Activated T-helper 2 cell treated with anti-CD3 and anti-CD28 coated beads, Interferon-gamma antibody, Interleukin-2, Interleukin-4, amounts not matched to agents 10 μg/mL and 5 μg/mL and 100 μg/mL, durations not matched to agents 14 hours and 24 hours and 36 hours (primary cell): Measurements from ENCODE around the gene KIAA0232. TPM values are rescaled to one million over a fixed set of nuclear protein-coding genes. Genes with fewer than 3 reads are reported as not detected.
"Not testable (repeated sequence)": the region's sequence is repeated elsewhere in the genome, so short reads cannot be mapped to it uniquely, and the experiment has no call there.

Experiments used
- DNase-seq: peaks from one replicate; pipeline ENCODE4 v3.0.0; 2021; ENCODE audit warnings: low spot score
- H3K27ac Mint-ChIP-seq: one replicate; pipeline ENCODE4 v1.8.0; 2021; ENCODE audit warnings: mixed read lengths
- H3K27me3 Mint-ChIP-seq: one replicate; pipeline ENCODE4 v1.8.0; 2021; ENCODE audit warnings: low read depth, mixed read lengths
- H3K36me3 Mint-ChIP-seq: one replicate; pipeline ENCODE4 v1.8.0; 2021; ENCODE audit warnings: low read depth, mixed read lengths
- H3K4me1 Mint-ChIP-seq: one replicate; pipeline ENCODE4 v1.8.0; 2021; ENCODE audit warnings: low read depth, mixed read lengths
- H3K4me3 Mint-ChIP-seq: one replicate; pipeline ENCODE4 v1.8.0; 2021; ENCODE audit warnings: low read depth, mild to moderate bottlenecking, moderate library complexity, mixed read lengths
- H3K9me3 Mint-ChIP-seq: one replicate; pipeline ENCODE4 v1.8.0; 2021; ENCODE audit warnings: mixed read lengths
- intact Hi-C: fragments of 100-400 bp; cut with micrococcal nuclease; formaldehyde crosslinking; loops from one replicate; pipeline ENCODE4 v1.15.1; 2023
- total RNA-seq: library from RNA; stranded (reverse); gene quantifications from 2 replicates; pipeline ENCODE4 v1.2.3, GENCODE V29; 2022

The KIAA0232 gene
- total RNA-seq, 1 donor from 2014 or later = 13.6 TPM

GRCh38 chr4:6749340-6750171 is 33.0 kb upstream of the KIAA0232 start:
- Mint-ChIP-seq H3K4me3 (no peak overlapping the region), H3K27ac (no peak overlapping the region), H3K36me3 (no peaks in the 10 kb centered on the region), H3K27me3 (peaks cover 2% of the 10 kb centered on the region), H3K4me1 (peaks cover 9% of the 10 kb centered on the region), H3K9me3 (no peaks in the 10 kb centered on the region)
- DNase-seq = no peak
- intact Hi-C loops = no loop called here

DNA sequence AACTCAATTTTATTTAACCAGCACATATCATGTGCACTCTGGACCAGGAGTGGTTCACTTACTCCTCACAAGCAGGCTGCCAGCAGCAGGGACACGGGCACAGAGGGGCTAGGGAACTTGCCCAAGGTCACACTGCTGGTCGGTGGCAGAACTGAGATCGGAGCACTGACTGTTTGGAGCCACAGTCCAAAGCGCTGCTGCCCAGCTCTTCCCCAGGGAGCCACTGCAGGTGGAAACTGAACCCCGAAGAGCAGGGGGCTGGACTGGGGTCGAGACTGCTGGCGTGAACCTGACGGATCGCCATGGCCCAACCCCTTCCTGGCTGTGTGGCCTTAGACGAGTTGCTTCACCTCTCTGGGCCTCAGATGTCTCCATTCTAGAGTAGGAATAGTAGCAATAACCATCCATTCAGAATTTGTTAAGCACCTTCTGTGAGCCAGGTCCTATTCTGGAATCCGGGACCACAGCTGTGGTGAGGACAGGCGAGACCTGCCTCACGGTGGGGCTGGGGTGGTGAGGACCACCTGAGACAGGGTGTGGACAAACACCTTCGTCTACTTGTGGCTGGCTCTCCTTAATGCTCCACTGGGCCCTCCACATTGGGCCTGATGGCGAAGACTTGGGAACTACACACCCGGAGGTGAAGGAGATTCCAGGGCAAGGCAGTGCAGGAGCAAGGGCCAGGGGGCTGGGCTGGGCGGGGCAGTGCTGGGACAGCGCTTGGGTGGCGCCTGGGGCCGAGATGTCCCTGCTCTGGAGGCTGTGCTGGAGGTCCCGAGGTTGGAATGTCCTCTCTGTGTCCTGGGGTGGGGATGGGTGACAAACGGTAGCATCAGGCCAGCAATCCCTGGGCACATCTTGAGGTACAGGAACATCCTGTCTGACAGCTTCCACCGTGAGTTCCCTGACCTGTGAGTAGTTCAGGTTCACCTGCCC is 32.0 kb upstream of the KIAA0232 start:
- DNase-seq = no peak
- Mint-ChIP-seq H3K9me3 (no peaks in the 10 kb centered on the region), H3K36me3 (no peaks in the 10 kb centered on the region), H3K27me3 (no peaks in the 10 kb centered on the region), H3K4me1 (peaks cover 9% of the 10 kb centered on the region), H3K27ac (no peak overlapping the region), H3K4me3 (no peak overlapping the region)
- intact Hi-C loops = no loop called here

- H3K9me3 Mint-ChIP-seq = no peaks in the 10 kb centered on the region
- peaks cover 9% of the 10 kb centered on the region for H3K4me1 Mint-ChIP-seq
- H3K36me3 Mint-ChIP-seq = no peaks in the 10 kb centered on the region
- H3K27me3 Mint-ChIP-seq = no peaks in the 10 kb centered on the region
- intact Hi-C loops = no loop called here
- H3K4me3 Mint-ChIP-seq = peak overlapping the region; percentile 17
- no peak overlapping the region for H3K27ac Mint-ChIP-seq
- DNase-seq = no peak
These were observed 30.7 kb upstream of the KIAA0232 start for GRCh38 chr4:6751611-6752485.

DNA sequence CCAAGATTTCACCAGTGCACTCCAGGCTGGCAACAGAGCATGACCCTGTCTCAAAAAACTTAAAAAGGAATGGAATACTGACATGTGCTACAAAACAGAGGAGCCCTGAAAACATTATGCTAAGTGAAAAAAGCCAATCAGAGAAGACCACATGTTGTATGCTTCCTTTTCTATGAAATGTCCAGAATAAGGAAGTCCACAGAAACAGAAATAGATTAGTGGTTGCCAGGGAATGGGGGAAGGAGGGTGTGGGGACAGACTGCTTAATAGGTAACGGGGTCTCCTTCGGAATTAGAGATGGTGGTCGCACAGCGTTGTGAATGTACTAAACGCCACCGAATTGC is 30.1 kb upstream of the KIAA0232 start:
- Mint-ChIP-seq H3K36me3 (no peaks in the 10 kb centered on the region), H3K4me1 (peaks cover 9% of the 10 kb centered on the region), H3K9me3 (no peaks in the 10 kb centered on the region), H3K4me3 (no peak overlapping the region), H3K27me3 (no peaks in the 10 kb centered on the region), H3K27ac (no peak overlapping the region)
- intact Hi-C loops = no loop called here
- no peak for DNase-seq

- H3K9me3 Mint-ChIP-seq = no peaks in the 10 kb centered on the region
- intact Hi-C loops = no loop called here
- no peak overlapping the region for H3K27ac Mint-ChIP-seq
- H3K4me1 Mint-ChIP-seq = peaks cover 9% of the 10 kb centered on the region
- H3K4me3 Mint-ChIP-seq = no peak overlapping the region
- no peak for DNase-seq
- H3K27me3 Mint-ChIP-seq = no peaks in the 10 kb centered on the region
- no peaks in the 10 kb centered on the region for H3K36me3 Mint-ChIP-seq
These were observed 29.4 kb upstream of the KIAA0232 start for GRCh38 chr4:6753103-6753560.

GRCh38 chr4:6753891-6754290 is 28.6 kb upstream of the KIAA0232 start:
- Mint-ChIP-seq H3K27me3 (no peaks in the 10 kb centered on the region), H3K9me3 (no peaks in the 10 kb centered on the region), H3K4me3 (no peak overlapping the region), H3K36me3 (no peaks in the 10 kb centered on the region), H3K4me1 (peaks cover 9% of the 10 kb centered on the region), H3K27ac (no peak overlapping the region)
- intact Hi-C loops = no loop called here
- DNase-seq = no peak

DNA sequence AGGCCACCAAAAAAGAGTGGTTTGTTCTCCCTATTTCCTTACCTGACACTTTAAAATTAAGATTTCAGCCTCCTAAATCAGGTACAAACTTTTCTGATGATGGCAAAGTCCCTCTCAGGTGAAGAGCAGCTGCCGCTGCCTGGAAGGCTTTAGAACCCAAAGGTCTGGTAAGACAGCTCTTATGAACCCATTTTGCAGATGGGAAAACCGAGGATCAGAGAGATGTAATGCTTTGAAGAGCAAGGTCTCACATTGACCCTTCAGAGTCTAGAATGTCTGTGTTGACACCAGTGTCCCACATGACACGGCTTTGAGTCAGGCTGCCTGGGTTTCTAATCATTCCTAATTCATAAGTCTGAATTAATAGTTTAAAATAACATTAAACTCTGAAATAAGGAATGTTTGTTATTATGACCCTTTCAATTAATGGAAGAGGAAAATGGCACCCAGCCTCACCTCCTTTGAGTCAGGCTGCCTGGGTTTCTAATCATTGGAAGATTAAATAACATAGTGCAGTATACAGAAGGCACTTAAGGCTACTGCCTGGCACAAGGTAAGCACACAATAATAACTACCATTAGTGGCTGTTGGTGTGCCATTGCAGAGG is 27.9 kb upstream of the KIAA0232 start:
- H3K27me3 Mint-ChIP-seq = no peaks in the 10 kb centered on the region
- peaks cover 9% of the 10 kb centered on the region for H3K4me1 Mint-ChIP-seq
- no peak overlapping the region for H3K27ac Mint-ChIP-seq
- DNase-seq = no peak
- H3K4me3 Mint-ChIP-seq = no peak overlapping the region
- H3K9me3 Mint-ChIP-seq = no peaks in the 10 kb centered on the region
- no peaks in the 10 kb centered on the region for H3K36me3 Mint-ChIP-seq
- intact Hi-C loops = no loop called here

DNA sequence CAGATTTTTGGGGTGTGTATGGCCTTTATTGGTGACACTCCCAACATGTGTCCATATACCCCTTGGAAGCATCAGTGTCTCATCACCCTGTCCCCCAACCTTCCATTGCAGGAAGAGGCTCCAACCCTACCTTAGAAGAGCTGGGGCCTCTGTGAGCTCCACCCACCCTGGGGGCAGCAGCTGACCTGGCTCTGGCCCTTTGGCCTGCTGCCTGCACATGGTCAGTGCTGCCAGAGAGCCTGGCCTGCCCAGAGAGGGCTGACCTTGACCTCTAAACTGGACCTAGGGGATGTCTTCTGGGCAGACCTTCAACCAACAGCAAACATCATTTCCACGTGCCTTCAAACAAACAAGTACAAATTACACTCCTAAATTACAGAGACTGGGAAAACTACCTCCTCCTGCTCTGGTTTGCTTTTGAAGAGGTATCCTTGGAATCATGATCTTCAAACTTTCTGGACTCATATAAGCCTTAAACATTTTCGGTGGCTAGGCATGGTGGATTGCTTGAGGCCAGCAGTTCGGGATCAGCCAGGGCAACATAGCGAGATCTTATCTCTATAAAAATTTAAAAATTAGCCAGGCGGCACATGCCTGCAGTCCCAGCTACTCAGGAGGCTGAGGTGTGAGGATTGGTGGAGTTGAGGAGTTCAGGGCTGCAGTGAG is 27.3 kb upstream of the KIAA0232 start:
- Mint-ChIP-seq H3K4me1 (peaks cover 9% of the 10 kb centered on the region), H3K9me3 (no peaks in the 10 kb centered on the region), H3K27me3 (no peaks in the 10 kb centered on the region)

GRCh38 chr4:6756345-6756744 is 26.2 kb upstream of the KIAA0232 start:
- H3K36me3 Mint-ChIP-seq, H3K4me3 Mint-ChIP-seq, H3K27me3 Mint-ChIP-seq, intact Hi-C loops, H3K9me3 Mint-ChIP-seq, H3K27ac Mint-ChIP-seq, DNase-seq, H3K4me1 Mint-ChIP-seq: not testable (repeated sequence)

More for the DNA sequence above, 27.3 kb upstream of the KIAA0232 start:
- Mint-ChIP-seq H3K27ac (no peak overlapping the region), H3K36me3 (no peaks in the 10 kb centered on the region), H3K4me3 (no peak overlapping the region)
- DNase-seq = no peak
- intact Hi-C loops = no loop called here

- Mint-ChIP-seq H3K27ac (no peak overlapping the region), H3K4me3 (no peak overlapping the region), H3K4me1 (peaks cover 2% of the 10 kb centered on the region), H3K36me3 (no peaks in the 10 kb centered on the region), H3K27me3 (peaks cover 5% of the 10 kb centered on the region), H3K9me3 (no peaks in the 10 kb centered on the region)
- intact Hi-C loops = no loop called here
- DNase-seq = no peak
These were observed 23.8 kb upstream of the KIAA0232 start for GRCh38 chr4:6758728-6759127.

- intact Hi-C loops = no loop called here
- Mint-ChIP-seq H3K4me1 (peaks cover 2% of the 10 kb centered on the region), H3K9me3 (no peaks in the 10 kb centered on the region)
These were observed 21.7 kb upstream of the KIAA0232 start for GRCh38 chr4:6760865-6761264.

More at GRCh38 chr4:6760865-6761264, 21.7 kb upstream of the KIAA0232 start:
- no peak overlapping the region for H3K27ac Mint-ChIP-seq
- DNase-seq = no peak
- no peak overlapping the region for H3K4me3 Mint-ChIP-seq
- no peaks in the 10 kb centered on the region for H3K36me3 Mint-ChIP-seq
- peaks cover 9% of the 10 kb centered on the region for H3K27me3 Mint-ChIP-seq
